ENCODE data around the gene USP24.

- TF ChIP-seq, protein P1, sequence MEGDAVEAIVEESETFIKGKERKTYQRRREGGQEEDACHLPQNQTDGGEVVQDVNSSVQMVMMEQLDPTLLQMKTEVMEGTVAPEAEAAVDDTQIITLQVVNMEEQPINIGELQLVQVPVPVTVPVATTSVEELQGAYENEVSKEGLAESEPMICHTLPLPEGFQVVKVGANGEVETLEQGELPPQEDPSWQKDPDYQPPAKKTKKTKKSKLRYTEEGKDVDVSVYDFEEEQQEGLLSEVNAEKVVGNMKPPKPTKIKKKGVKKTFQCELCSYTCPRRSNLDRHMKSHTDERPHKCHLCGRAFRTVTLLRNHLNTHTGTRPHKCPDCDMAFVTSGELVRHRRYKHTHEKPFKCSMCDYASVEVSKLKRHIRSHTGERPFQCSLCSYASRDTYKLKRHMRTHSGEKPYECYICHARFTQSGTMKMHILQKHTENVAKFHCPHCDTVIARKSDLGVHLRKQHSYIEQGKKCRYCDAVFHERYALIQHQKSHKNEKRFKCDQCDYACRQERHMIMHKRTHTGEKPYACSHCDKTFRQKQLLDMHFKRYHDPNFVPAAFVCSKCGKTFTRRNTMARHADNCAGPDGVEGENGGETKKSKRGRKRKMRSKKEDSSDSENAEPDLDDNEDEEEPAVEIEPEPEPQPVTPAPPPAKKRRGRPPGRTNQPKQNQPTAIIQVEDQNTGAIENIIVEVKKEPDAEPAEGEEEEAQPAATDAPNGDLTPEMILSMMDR (conservative IDR thresholded peaks at IDR 0.05; ENCODE audit: low read length): no peak
- no peak for TF ChIP-seq EZH2phosphoT487 (IDR thresholded peaks at IDR 0.05; ENCODE audit: borderline replicate concordance)
These were observed 122.7 kb downstream of the USP24 start for GRCh38 chr1:55092475-55092874.
